Keratinocyte (primary cell): ENCODE measurements around the gene QPRT. TPM values are rescaled to one million over a fixed set of nuclear protein-coding genes. Genes with fewer than 3 reads are reported as not detected.
"Not testable (repeated sequence)": the region's sequence is repeated elsewhere in the genome, so short reads cannot be mapped to it uniquely, and the experiment has no call there.

Experiments used
- DNase-seq: peaks from one replicate; pipeline ENCODE4 v3.0.0-alpha.2; 2011; ENCODE audit warnings: low read depth, missing footprints, low spot score
- FAIRE-seq: peaks from 2 replicates; lab custom pipeline; 2011; peaks lifted over from hg19 to GRCh38; lab: Jason Lieb, UNC
- H2AFZ ChIP-seq: 2 replicates; pipeline ENCODE4 v1.6.0; 2012; ENCODE audit warnings: low read length, control low read depth, inconsistent platforms; ENCODE audit not compliant: control insufficient read depth
- H3K27ac ChIP-seq: 2 replicates; pipeline ENCODE4 v1.5.1; 2011; ENCODE audit warnings: low read length; ENCODE audit not compliant: control insufficient read depth, insufficient read depth
- H3K27me3 ChIP-seq: 3 replicates; pipeline ENCODE4 v1.6.0; 2011; ENCODE audit warnings: low read length; ENCODE audit not compliant: control insufficient read depth, insufficient read depth; ENCODE audit errors: extremely low read depth
- H3K36me3 ChIP-seq, 2 experiments: 2 replicates in 1 of 2; 3 replicates in 1 of 2; pipeline ENCODE4 v1.5.1; 2011; ENCODE audit warnings: low read length in 2 of 2, mild to moderate bottlenecking in 1 of 2; ENCODE audit not compliant: control insufficient read depth in 2 of 2, insufficient read depth in 2 of 2; ENCODE audit errors: extremely low read depth in 1 of 2
- H3K4me1 ChIP-seq: 3 replicates; pipeline ENCODE4 v1.5.1; 2011; ENCODE audit warnings: low read length; ENCODE audit not compliant: control insufficient read depth, insufficient read depth; ENCODE audit errors: extremely low read depth
- H3K4me2 ChIP-seq: 3 replicates; pipeline ENCODE4 v1.6.0; 2011; ENCODE audit warnings: low read depth, low read length; ENCODE audit not compliant: control insufficient read depth, insufficient read depth; ENCODE audit errors: extremely low read depth
- H3K4me3 ChIP-seq, 3 experiments: fragments of 200-600 bp in 1 of 3; sonication (generic) in 1 of 3; 2 replicates in 2 of 3; 3 replicates in 1 of 3; pipeline ENCODE4 v1.5.1; 2011 to 2016; ENCODE audit warnings: low read length in 3 of 3, mild to moderate bottlenecking in 3 of 3, control low read depth in 2 of 3, inconsistent platforms in 1 of 3, low read depth in 1 of 3, mixed read lengths in 1 of 3, mixed run types in 1 of 3, moderate library complexity in 1 of 3; ENCODE audit not compliant: control insufficient read depth in 2 of 3, insufficient read depth in 2 of 3; ENCODE audit errors: extremely low read depth in 1 of 3
- H3K79me2 ChIP-seq: 2 replicates; pipeline ENCODE4 v1.6.0; 2012; ENCODE audit warnings: low read length; ENCODE audit not compliant: control insufficient read depth, insufficient read depth
- H3K9ac ChIP-seq: 3 replicates; pipeline ENCODE4 v1.6.0; 2011; ENCODE audit warnings: low read length; ENCODE audit not compliant: control insufficient read depth, insufficient read depth; ENCODE audit errors: extremely low read depth
- H3K9me1 ChIP-seq: 3 replicates; pipeline ENCODE4 v1.6.0; 2011; ENCODE audit warnings: low read length; ENCODE audit not compliant: control insufficient read depth, insufficient read depth; ENCODE audit errors: extremely low read depth
- H3K9me3 ChIP-seq: 2 replicates; pipeline ENCODE4 v1.5.1; 2012; ENCODE audit warnings: low read depth, low read length; ENCODE audit not compliant: control insufficient read depth
- H4K20me1 ChIP-seq: 3 replicates; pipeline ENCODE4 v1.6.0; 2011; ENCODE audit warnings: low read length; ENCODE audit not compliant: control insufficient read depth, insufficient read depth; ENCODE audit errors: extremely low read depth
- EZH2 ChIP-seq: IDR thresholded peaks from one replicate; pipeline ENCODE4 v1.6.1; 2012; ENCODE audit warnings: inconsistent platforms, mild to moderate bottlenecking, low read length, moderate library complexity
- dilution Hi-C: fragments of 300-500 bp; cut with MboI; formaldehyde crosslinking; loops from one replicate; pipeline ENCODE4 v1.7.0; 2020; ENCODE audit warnings: low sequenced_read_pairs; ENCODE audit not compliant: extremely low pct_ligation_motif_present
- polyA plus RNA-seq, 5 experiments: library from polyadenylated mRNA; depleted of rRNA in 3 of 5; stranded (reverse) in 3 of 5; stranded (forward) in 1 of 5; unstranded in 1 of 5; fragments of >200 nt; gene quantifications; 1 replicate in 1 of 5; 2 replicates in 3 of 5; 3 replicates in 1 of 5; pipeline versions ENCODE4 v1.2.1 to v1.2.3, GENCODE V29; 2011 to 2012; ENCODE audit warnings: missing spikeins in 2 of 5, low read depth in 1 of 5, low replicate concordance in 1 of 5
- TF ChIP-seq, protein P1 (sequence below), 3 experiments: IDR thresholded peaks in 1 of 3; conservative IDR thresholded peaks in 1 of 3; optimal IDR thresholded peaks in 1 of 3; 2 replicates in 2 of 3; 3 replicates in 1 of 3; pipeline versions ENCODE3 to v1.5.1; 2011; ENCODE audit warnings: low read length in 3 of 3, mild to moderate bottlenecking in 3 of 3, moderate library complexity in 2 of 3, control low read depth in 1 of 3, inconsistent platforms in 1 of 3; ENCODE audit not compliant: insufficient read depth in 2 of 3; ENCODE audit errors: extremely low read depth in 1 of 3

Gene QPRT
- polyA plus RNA-seq, 1 donor (not counting 4 experiments of a cell fraction or from before 2014, with no cell fraction given), result 8.8 TPM

DNA sequence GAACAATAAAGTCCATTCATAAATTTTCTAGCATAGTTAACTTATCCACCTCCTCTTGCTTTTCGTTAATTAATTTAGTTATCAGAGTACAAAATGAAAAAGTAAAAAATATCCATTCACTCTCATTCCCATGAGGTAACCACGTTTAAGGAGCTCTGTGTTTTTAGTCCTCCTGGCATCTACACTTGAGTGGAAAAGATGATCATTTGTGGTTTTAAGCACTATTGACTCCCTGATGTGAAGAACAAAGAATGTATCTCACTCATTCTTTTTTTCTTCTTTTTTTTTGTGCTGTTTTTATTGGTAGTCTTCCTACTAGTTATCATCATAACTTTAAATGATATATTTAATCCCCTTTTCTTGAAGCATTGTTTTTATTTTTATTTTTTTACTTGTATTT lies 26.1 kb downstream of the QPRT start:
- Histone ChIP-seq H3K4me2 (no peak overlapping the region), H3K4me1 (peaks cover 2% of the 10 kb centered on the region), H3K79me2 (no peaks in the 10 kb centered on the region), H3K9me1 (no peaks in the 10 kb centered on the region), H4K20me1 (no peaks in the 10 kb centered on the region), H3K9me3 (no peaks in the 10 kb centered on the region), H3K9ac (no peak overlapping the region), H3K36me3 (no peaks in the 10 kb centered on the region), H3K27ac (no peak overlapping the region), H2AFZ (no peak overlapping the region), H3K27me3 (no peaks in the 10 kb centered on the region), H3K4me3 (no peak overlapping the region)
- TF ChIP-seq, protein P1, sequence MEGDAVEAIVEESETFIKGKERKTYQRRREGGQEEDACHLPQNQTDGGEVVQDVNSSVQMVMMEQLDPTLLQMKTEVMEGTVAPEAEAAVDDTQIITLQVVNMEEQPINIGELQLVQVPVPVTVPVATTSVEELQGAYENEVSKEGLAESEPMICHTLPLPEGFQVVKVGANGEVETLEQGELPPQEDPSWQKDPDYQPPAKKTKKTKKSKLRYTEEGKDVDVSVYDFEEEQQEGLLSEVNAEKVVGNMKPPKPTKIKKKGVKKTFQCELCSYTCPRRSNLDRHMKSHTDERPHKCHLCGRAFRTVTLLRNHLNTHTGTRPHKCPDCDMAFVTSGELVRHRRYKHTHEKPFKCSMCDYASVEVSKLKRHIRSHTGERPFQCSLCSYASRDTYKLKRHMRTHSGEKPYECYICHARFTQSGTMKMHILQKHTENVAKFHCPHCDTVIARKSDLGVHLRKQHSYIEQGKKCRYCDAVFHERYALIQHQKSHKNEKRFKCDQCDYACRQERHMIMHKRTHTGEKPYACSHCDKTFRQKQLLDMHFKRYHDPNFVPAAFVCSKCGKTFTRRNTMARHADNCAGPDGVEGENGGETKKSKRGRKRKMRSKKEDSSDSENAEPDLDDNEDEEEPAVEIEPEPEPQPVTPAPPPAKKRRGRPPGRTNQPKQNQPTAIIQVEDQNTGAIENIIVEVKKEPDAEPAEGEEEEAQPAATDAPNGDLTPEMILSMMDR (optimal IDR thresholded peaks at IDR 0.05 in 1 of 3, IDR thresholded peaks at IDR 0.05 in 1 of 3, conservative IDR thresholded peaks at IDR 0.05 in 1 of 3; ENCODE audit: extremely low read depth in 1 of 3, insufficient read depth in 2 of 3, low read length in 3 of 3), result no peak
- TF ChIP-seq EZH2, result no peak
- dilution Hi-C loops, result no loop called here
- DNase-seq (no peak), FAIRE-seq (no peak)

DNA sequence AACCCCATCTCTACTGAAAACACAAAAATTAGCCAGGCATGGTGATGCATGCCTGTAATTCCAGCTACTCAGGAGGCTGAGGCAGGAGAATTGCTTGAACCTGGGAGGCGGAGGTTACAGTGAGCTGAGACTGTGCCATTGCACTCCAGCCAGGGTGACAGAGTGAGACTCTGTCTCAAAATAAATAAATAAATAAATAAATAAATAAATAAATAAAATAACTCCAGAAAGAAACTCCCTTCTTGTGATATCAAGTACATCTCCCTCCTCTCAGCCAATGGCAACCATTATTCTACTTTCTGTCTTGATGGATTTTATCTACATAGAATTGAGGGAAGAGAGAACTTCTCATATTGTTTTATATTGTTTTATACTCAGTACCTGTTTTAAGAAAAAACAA lies 28.2 kb downstream of the QPRT start:
- dilution Hi-C loops, H3K9me3 ChIP-seq, H3K9me1 ChIP-seq, H4K20me1 ChIP-seq, DNase-seq, FAIRE-seq, H3K27ac ChIP-seq, H3K79me2 ChIP-seq, H3K4me2 ChIP-seq, H3K4me3 ChIP-seq, H2AFZ ChIP-seq, H3K4me1 ChIP-seq, H3K36me3 ChIP-seq, H3K9ac ChIP-seq, H3K27me3 ChIP-seq: not testable (repeated sequence)

DNA sequence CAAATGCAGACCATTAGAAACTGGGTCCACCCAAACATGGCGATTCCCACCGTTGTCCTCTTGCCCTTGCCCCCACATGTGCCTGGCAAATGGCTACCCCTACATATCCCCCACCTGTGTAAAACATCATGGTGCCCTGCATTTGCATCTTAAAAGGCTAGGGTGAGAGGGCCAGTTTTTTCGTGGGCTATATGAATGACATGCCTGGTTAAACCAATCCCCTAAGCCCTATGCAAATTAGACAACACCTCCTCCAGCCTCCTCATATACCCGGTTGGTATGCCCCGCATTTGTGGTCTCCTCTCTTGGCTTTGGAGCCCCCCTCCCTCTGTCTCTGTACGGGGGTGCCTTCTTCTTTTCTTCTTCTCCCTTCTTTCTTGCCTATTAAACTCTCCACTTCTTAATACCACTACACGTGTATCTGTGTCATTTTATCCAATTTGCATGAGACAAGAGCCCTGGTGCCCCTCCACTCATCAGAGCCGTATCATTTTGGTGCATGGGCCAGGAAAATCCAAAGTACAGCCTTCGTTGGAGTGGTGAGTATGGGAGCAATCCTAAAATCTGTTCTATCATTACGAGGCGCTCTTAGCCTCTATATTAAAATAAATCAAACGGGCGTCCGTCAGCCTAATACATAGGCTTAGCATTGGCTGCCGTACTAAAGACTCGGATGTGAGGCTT lies 30.1 kb downstream of the QPRT start:
- Histone ChIP-seq H3K4me1 (peaks cover 4% of the 10 kb centered on the region), H3K9me1 (no peaks in the 10 kb centered on the region), H3K9ac (no peak overlapping the region), H2AFZ (no peak overlapping the region), H3K4me3 (no peak overlapping the region), H3K4me2 (no peak overlapping the region), H4K20me1 (no peaks in the 10 kb centered on the region), H3K27ac (no peak overlapping the region), H3K9me3 (no peaks in the 10 kb centered on the region), H3K36me3 (no peaks in the 10 kb centered on the region), H3K27me3 (no peaks in the 10 kb centered on the region), H3K79me2 (no peaks in the 10 kb centered on the region)
- dilution Hi-C loops, result no loop called here
- FAIRE-seq (no peak), DNase-seq (no peak)
- TF ChIP-seq, protein P1 (optimal IDR thresholded peaks at IDR 0.05 in 1 of 3, IDR thresholded peaks at IDR 0.05 in 1 of 3, conservative IDR thresholded peaks at IDR 0.05 in 1 of 3; ENCODE audit: extremely low read depth in 1 of 3, insufficient read depth in 2 of 3, low read length in 3 of 3), result no peak
- TF ChIP-seq EZH2, result no peak

DNA sequence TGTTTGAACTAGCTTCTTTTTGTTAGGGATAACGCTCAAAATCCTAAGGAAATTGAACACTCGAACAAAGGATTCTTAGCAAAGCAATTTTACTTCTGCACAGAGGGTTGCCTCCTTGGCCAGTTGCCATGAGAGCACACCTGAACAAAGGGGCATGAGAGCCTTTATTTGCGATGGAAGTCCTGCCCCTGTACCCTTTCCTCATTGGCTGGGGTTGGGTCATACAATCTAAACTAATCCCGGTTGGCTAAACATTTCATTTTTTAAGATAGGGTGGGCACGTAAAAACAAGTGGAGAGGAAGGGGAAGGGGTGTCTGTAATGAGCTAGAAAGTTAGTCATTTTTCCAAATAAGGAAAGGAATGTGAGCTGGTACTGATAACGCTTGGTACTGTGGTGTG lies 30.7 kb downstream of the QPRT start:
- DNase-seq, H3K9ac ChIP-seq, H3K4me1 ChIP-seq, H3K4me2 ChIP-seq, H2AFZ ChIP-seq, dilution Hi-C loops, H3K4me3 ChIP-seq, H3K27ac ChIP-seq, H3K9me1 ChIP-seq, H4K20me1 ChIP-seq, H3K79me2 ChIP-seq, H3K36me3 ChIP-seq, H3K9me3 ChIP-seq, H3K27me3 ChIP-seq, FAIRE-seq: not testable (repeated sequence)
